HEK293T (cell line): Measurements from ENCODE around the gene PELI3.

ENCODE experiments used
- ARNT ChIP-seq: fragments of 450-650 bp; IDR thresholded peaks from 2 replicates; pipeline ENCODE4 v1.6.1; 2017; ENCODE audit warnings: mild to moderate bottlenecking
- BHLHE40 ChIP-seq: fragments of 450-650 bp; IDR thresholded peaks from 2 replicates; pipeline ENCODE4 v1.6.1; 2016; ENCODE audit warnings: mild to moderate bottlenecking, moderate library complexity, borderline replicate concordance
- CTBP1 ChIP-seq: fragments of 450-650 bp; IDR thresholded peaks from 2 replicates; pipeline ENCODE4 v1.6.1; 2016; ENCODE audit warnings: borderline replicate concordance
- ELF4 ChIP-seq: fragments of 450-650 bp; IDR thresholded peaks from 2 replicates; pipeline ENCODE4 v1.6.1; 2017; ENCODE audit warnings: antibody characterized with exemption
- FOXA1 ChIP-seq: fragments of 450-650 bp; IDR thresholded peaks from 2 replicates; pipeline ENCODE4 v1.6.1; 2016; ENCODE audit warnings: mild to moderate bottlenecking
- FOXK2 ChIP-seq: fragments of 450-650 bp; IDR thresholded peaks from 2 replicates; pipeline ENCODE4 v1.6.1; 2016; ENCODE audit warnings: mild to moderate bottlenecking
- FOXM1 ChIP-seq: fragments of 450-650 bp; IDR thresholded peaks from 2 replicates; pipeline ENCODE4 v1.6.1; 2017; ENCODE audit warnings: mild to moderate bottlenecking, borderline replicate concordance
- LEF1 ChIP-seq: fragments of 450-650 bp; IDR thresholded peaks from 2 replicates; pipeline ENCODE4 v1.6.1; 2017; ENCODE audit warnings: mild to moderate bottlenecking, borderline replicate concordance
- NFRKB ChIP-seq: fragments of 450-650 bp; IDR thresholded peaks from 2 replicates; pipeline ENCODE4 v1.6.1; 2016; ENCODE audit warnings: mild to moderate bottlenecking, moderate library complexity
- SP1 ChIP-seq: fragments of 450-650 bp; IDR thresholded peaks from 2 replicates; pipeline ENCODE4 v1.6.1; 2017
- SUZ12 ChIP-seq: fragments of 450-650 bp; IDR thresholded peaks from 2 replicates; pipeline ENCODE4 v1.6.1; 2016; ENCODE audit warnings: mild to moderate bottlenecking
- TARDBP ChIP-seq: fragments of 450-650 bp; IDR thresholded peaks from 2 replicates; pipeline ENCODE4 v1.6.1; 2016
- ZNF384 ChIP-seq: fragments of 450-650 bp; IDR thresholded peaks from 2 replicates; pipeline ENCODE4 v1.6.1; 2016
- TF ChIP-seq, protein P1 (sequence below): fragments of 450-650 bp; IDR thresholded peaks from 2 replicates; pipeline ENCODE4 v1.6.1; 2016

DNA sequence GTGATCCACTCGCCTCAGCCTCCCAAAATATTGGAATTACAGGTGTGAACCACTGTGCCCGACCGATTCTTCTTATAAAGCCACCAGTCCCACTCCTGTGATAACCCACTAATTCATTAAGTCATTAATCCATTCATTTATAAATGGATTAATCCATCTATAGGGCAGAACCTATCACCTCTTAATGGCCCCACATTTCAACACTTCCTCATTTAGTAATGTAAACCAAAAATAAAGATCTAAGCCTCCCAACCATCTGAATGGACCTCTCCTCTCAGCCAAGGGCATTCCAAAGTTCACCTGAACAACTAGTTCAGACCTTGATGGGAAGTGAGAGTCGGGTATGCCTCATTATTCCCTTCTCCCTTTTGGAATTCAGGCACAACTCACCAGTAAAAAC is 18.2 kb upstream of the PELI3 start:
- TF ChIP-seq FOXA1 (no peak), FOXM1 (no peak), ZNF384 (no peak), SP1 (no peak), LEF1 (no peak), TARDBP (no peak), SUZ12 (no peak), FOXK2 (no peak), BHLHE40 (no peak), ELF4 (no peak), NFRKB (no peak), ARNT (no peak), CTBP1 (no peak)
- TF ChIP-seq, protein P1, sequence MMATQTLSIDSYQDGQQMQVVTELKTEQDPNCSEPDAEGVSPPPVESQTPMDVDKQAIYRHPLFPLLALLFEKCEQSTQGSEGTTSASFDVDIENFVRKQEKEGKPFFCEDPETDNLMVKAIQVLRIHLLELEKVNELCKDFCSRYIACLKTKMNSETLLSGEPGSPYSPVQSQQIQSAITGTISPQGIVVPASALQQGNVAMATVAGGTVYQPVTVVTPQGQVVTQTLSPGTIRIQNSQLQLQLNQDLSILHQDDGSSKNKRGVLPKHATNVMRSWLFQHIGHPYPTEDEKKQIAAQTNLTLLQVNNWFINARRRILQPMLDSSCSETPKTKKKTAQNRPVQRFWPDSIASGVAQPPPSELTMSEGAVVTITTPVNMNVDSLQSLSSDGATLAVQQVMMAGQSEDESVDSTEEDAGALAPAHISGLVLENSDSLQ: no peak
